Stimulated activated CD8-positive, alpha-beta memory T cell treated with anti-CD3 and anti-CD28 coated beads, Interleukin-15, amount 100 ng/mL, for 48 hours (primary cell): ENCODE data around the gene GDPGP1.

Source experiments
- DNase-seq, 2 donors: peaks; one replicate each; pipeline ENCODE4 v3.0.0-alpha.2; 2020; ENCODE audit warnings: low read depth in 2 of 2

Gene GDPGP1

DNA sequence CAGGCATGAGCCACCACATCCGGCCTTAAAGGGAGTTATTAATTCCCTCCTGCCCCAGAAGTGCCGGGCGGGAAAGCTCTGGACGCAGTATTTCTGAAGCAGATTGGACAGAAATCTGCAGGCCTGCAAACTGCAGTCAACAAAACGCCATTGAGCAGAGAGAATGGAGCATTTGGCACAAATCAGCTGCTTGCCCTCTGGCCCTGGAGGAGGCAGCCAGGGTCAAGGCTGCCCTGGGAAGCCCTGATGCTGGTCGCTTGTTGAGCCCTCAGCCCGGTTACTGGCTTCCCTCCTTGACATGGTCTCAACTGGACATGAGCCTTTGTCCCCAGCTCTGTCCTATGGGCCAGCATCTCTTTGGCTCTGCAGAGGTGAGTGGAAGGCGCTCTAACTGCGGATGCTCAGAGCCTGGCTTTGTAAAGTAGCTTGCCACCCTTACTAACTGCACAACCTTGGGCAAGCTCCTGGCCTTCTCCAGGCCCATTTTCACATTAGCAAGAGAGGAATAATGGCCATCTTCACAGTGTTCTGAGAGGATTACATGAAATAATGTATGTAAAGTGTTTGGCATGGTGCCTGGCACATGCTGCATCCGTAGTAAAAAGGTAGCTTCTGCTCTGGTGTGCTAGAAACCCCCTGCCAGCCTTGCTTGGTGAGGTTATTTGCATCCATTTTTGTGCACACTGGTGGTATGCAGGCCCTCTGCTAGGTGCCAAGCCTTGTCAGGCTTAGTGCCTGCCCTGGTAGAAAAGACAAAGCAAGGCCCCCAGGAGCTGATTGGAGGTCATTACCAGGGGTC, 28.8 kb upstream of the GDPGP1 start:
- no peak for DNase-seq

DNA sequence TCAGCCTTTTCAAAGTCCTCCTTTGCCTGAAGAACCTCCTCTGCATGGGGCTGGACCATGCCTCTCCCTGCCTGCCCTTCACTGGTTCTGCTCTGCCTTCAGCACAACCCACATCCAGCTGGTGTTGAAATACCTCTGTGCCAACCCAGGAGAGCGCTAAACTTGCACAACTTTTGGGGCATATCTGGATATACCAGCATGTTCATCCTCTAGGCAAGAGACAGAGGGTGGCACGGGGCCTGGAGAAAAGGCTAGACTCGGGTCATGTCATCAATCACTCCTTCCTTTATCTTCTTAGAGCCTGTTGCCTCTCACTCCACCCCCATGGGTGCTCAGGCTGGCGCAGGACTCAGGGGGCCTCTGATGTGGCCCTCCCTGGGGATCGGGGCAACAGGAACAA, 28.1 kb upstream of the GDPGP1 start:
- no peak for DNase-seq

DNA sequence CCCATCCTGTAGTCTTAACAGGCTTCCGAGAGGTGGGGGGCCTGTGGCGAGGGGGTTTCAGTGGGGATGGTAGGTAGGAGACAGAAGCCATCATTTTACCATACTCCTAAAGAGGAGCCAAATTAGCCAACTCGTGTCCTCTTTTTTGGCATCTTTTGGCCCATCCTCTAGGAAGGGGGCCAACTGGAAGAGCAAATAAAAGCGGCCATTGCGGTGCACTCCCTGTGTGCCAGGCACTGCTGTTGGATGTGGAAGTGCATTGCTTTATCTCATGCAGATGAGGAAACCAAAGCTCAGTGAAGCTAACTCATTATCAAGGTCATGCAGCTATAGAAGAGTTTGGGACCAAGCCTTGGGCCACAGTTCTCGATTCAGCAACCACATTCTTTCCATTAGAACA, 26.8 kb upstream of the GDPGP1 start:
- no peak for DNase-seq

- no peak for DNase-seq
These were observed 25.7 kb upstream of the GDPGP1 start for GRCh38 chr15:90208356-90208755.

DNA sequence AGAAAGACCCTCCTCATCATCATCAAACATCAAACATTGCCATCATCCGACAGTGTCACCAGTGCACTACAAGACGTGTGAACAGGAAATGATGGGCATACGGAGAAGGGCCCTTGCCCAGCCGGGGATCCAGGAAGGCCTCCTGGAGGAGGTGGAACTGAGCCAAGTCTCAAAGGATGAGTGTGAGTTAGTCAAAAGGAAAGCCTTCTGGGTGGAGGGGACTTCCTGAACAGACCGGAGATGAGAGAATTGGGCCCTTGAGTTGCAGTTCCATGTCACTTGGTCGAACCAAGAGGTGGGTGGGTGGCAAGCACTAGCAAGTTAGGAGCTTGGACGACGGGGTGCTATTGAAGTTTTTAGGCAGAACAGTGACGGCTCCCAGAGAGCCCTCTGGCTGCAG, 24.4 kb upstream of the GDPGP1 start:
- no peak for DNase-seq

- DNase-seq: no peak
These were observed 23.4 kb upstream of the GDPGP1 start for GRCh38 chr15:90210593-90210992.

DNA sequence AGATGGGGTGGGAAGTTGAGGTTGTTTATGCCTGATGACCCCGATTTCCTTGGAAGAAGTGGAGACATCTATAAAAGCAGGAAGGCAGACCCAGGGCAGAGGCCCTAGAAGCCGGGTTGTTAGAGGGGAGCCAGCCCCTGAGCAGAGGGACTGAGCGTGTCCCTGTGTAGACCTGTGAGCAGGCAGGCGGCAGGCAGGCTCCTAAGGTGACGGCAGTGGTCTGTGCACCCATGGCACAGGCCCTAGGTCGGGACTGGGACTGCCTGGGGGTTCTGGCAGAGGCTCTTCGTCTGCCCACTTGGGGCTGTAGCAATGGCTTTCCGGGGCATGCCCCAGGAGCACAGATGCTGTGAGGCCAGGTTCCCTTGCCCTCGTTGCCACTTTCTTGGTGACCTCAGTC, 23.0 kb upstream of the GDPGP1 start:
- no peak for DNase-seq

GRCh38 chr15:90211440-90212143, 22.4 kb upstream of the GDPGP1 start:
- no peak for DNase-seq

- DNase-seq: no peak
These were observed 21.5 kb upstream of the GDPGP1 start for GRCh38 chr15:90212221-90213098.

GRCh38 chr15:90213122-90213817, 20.7 kb upstream of the GDPGP1 start:
- DNase-seq: no peak

DNA sequence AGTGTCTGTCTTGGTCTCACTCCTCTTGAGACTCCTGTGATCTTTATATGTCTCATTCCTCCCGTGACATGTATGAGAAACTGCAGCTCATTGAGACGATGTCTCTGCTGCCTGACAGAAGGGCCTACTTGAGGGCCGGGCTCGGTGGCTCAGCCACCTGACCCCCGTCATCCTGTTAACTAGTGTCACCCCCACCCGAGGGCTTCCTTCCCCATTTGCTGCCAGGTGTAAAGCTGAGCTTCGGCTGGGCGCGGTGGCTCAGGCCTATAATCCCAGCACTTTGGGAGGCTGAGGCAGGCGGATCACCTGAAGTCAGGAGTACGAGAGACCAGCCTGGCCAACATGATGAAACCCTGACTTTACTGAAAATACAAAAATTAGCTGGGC, 20.2 kb upstream of the GDPGP1 start:
- DNase-seq: no peak

- no peak for DNase-seq
These were observed 19.3 kb upstream of the GDPGP1 start for GRCh38 chr15:90214553-90215196.

DNA sequence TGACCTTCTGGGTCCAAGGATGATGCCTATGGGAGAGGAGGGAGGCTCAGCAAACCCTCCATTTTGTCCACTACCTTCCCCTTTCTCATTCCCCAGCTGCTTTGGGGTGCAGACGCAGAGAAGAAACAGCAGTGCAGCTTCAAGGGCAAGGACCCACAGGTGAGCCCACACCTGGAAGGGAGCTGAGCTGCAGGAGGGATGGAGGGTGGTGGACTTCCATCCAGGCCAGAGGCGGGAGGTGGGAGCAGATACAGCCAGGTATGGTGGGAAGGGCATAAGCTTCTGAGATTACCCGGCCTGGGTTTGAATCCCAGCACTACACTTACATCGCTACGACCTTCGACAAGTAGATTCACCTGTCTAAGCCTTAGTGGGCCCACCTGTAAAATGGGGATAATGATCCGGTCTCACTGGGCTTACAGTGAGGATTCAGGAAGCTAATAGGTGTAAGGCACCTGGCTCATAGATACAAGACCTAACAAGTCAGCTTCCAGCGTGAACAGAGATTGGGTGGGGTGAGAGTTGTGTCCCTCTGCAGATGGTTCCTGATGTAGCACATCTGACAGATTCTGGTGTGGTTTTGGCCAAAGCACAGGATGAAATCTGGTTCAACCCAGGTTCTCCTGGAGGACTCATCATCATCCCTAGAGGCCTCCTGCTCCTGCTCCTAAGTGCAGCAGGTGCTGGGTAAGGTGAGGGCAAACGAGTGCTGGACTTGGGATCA, 16.2 kb upstream of the GDPGP1 start:
- DNase-seq: no peak

GRCh38 chr15:90219421-90220141, 14.4 kb upstream of the GDPGP1 start:
- peak in 1 of 2 donors; percentile 32 for DNase-seq

GRCh38 chr15:90221246-90221900, 12.6 kb upstream of the GDPGP1 start:
- DNase-seq: no peak

- no peak for DNase-seq
These were observed 11.5 kb upstream of the GDPGP1 start for GRCh38 chr15:90222547-90222946.

GRCh38 chr15:90223441-90224165, 10.4 kb upstream of the GDPGP1 start:
- no peak for DNase-seq

DNA sequence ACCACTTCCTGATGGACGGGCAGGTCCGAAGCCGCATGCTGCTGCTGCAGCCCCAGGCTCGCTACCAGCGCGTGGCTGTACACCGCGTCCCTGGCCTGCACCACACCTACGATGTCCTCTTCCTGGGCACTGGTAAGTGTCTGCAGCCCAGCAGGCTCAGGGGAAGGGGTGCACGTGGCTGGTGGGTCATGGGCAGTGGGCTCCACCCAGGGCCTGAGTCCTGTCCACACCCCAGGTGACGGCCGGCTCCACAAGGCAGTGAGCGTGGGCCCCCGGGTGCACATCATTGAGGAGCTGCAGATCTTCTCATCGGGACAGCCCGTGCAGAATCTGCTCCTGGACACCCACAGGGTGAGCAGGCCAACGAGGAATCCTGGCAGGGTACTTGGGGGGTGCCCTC, 9.0 kb upstream of the GDPGP1 start:
- DNase-seq: no peak
